GM19452 (cell line): ENCODE results near the gene PI4K2B.
"Not testable (repeated sequence)": the region's sequence is repeated elsewhere in the genome, so short reads cannot be mapped to it uniquely, and the experiment has no call there.

Experiments used
- ATAC-seq: cut with Tn5 transposase; IDR thresholded peaks from one replicate; pipeline ENCODE4 v1.9.1; 2021; ENCODE audit not compliant: unreplicated experiment

The PI4K2B gene

GRCh38 chr4:25233737-25234389, at the start of gene PI4K2B:
Gene PI4K2B (plus strand): TSS chr4:25234033. CDS start chr4:25234164, 131 bp downstream.
- ATAC-seq: peak; percentile 67

GRCh38 chr4:25184056-25184455, 49.8 kb upstream of the PI4K2B start:
- no peak for ATAC-seq

GRCh38 chr4:25190407-25190806, 43.4 kb upstream of the PI4K2B start:
- ATAC-seq: no peak

GRCh38 chr4:25198713-25199112, 35.1 kb upstream of the PI4K2B start:
- ATAC-seq: no peak

- no peak for ATAC-seq
Observed at GRCh38 chr4:25207997-25208396, 25.8 kb upstream of the PI4K2B start.

- no peak for ATAC-seq
Observed at GRCh38 chr4:25209702-25210101, 24.1 kb upstream of the PI4K2B start.

GRCh38 chr4:25211721-25212120, 22.1 kb upstream of the PI4K2B start:
- ATAC-seq: no peak

- no peak for ATAC-seq
Observed at GRCh38 chr4:25212822-25213221, 21.0 kb upstream of the PI4K2B start.

- ATAC-seq: no peak
Observed at GRCh38 chr4:25213347-25213979, 20.4 kb upstream of the PI4K2B start.

- ATAC-seq: not testable (repeated sequence)
Observed at GRCh38 chr4:25214750-25215149, 19.1 kb upstream of the PI4K2B start.

- no peak for ATAC-seq
Observed at GRCh38 chr4:25215511-25215910, 18.3 kb upstream of the PI4K2B start.

GRCh38 chr4:25221377-25221776, 12.5 kb upstream of the PI4K2B start:
- no peak for ATAC-seq

GRCh38 chr4:25223802-25224375, 9.9 kb upstream of the PI4K2B start:
- no peak for ATAC-seq

GRCh38 chr4:25229804-25230203, 4.0 kb upstream of the PI4K2B start:
- ATAC-seq: no peak

- no peak for ATAC-seq
Observed at GRCh38 chr4:25233194-25233593, 639 bp upstream of the PI4K2B start.

- peak; percentile 55 for ATAC-seq
Observed at GRCh38 chr4:25234390-25235370, 847 bp downstream of the PI4K2B start.

GRCh38 chr4:25235401-25235800, 1.6 kb downstream of the PI4K2B start:
- ATAC-seq: no peak

GRCh38 chr4:25236030-25236429, 2.2 kb downstream of the PI4K2B start:
- ATAC-seq: not testable (repeated sequence)

- no peak for ATAC-seq
Observed at GRCh38 chr4:25236971-25237370, 3.1 kb downstream of the PI4K2B start.

GRCh38 chr4:25238052-25238451, 4.2 kb downstream of the PI4K2B start:
- ATAC-seq: no peak

GRCh38 chr4:25239528-25239927, 5.7 kb downstream of the PI4K2B start:
- ATAC-seq: not testable (repeated sequence)
